HG03565 (cell line): ENCODE measurements around the gene OSGIN1.

Experiments
- ATAC-seq: cut with Tn5 transposase; IDR thresholded peaks from one replicate; pipeline ENCODE4 v1.9.1; 2021; ENCODE audit warnings: mild to moderate bottlenecking, moderate library complexity; ENCODE audit not compliant: unreplicated experiment

The OSGIN1 gene, protein sequence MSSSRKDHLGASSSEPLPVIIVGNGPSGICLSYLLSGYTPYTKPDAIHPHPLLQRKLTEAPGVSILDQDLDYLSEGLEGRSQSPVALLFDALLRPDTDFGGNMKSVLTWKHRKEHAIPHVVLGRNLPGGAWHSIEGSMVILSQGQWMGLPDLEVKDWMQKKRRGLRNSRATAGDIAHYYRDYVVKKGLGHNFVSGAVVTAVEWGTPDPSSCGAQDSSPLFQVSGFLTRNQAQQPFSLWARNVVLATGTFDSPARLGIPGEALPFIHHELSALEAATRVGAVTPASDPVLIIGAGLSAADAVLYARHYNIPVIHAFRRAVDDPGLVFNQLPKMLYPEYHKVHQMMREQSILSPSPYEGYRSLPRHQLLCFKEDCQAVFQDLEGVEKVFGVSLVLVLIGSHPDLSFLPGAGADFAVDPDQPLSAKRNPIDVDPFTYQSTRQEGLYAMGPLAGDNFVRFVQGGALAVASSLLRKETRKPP

DNA sequence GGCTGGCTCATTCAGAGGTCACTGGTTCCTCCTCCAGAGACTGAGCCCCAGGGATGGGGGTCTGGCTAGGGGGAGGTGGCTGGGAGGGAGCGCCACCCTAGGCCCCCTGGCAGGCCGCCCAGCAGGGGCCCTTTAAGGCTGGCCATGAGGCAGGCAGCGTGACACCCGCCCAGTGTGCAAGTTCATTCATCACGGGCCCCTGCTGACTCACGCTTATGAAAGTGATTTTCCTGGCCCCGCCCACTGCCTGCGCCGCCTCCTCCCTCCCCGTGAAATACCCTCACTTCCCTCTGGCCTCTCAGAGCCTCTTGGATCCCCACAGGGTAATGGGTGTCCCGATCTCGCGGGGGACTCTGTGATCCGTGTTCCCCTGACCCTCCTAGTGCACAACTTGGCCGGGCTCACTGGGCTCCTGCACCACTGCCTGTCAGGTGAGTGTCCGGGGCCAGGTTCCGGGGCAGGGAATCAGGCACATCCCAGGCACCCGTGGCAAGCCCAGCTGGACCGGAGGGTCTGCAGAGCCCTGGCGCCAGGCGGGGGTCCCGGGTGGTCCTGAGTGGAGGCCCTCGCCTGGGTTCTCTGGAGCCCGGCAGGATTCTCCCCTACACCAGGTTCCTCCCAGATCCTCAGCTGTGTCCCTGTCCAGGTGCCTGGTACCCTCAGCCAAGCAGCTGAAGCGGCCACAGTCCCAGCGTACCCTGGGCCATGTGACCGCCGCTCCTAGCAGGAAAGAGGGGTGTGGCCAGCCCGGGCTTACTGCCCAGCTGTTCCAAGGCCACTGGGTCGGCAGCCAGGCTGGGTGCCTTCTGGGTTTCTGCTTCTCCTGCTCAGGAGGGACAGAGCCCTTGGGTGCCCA, at the start of gene OSGIN1:
Gene OSGIN1 (plus strand): TSS at position 301 of the 856 bp plus-strand sequence. CDS start 4,432 bp downstream, outside the sequence.
- ATAC-seq = peak; percentile 53

DNA sequence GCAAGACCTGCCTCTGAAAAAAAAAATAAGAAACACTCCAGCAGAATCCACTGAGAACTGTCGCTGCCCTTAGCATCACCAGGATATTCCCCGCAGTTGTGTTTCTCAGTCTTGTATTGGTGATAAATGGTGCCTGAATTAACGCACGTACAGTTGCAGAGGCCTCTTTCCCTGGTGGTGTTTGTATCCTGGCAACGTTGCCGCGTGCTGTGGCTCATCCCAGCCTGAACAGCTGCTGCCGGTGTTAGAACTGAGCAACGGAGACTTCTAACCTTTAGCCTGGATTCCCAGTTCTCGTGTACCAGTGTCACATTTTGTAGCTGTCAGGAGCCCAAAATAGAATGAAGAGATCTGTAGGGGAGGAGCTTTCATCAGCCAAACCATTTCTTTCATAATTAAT, 49.3 kb upstream of the OSGIN1 start:
- no peak for ATAC-seq

DNA sequence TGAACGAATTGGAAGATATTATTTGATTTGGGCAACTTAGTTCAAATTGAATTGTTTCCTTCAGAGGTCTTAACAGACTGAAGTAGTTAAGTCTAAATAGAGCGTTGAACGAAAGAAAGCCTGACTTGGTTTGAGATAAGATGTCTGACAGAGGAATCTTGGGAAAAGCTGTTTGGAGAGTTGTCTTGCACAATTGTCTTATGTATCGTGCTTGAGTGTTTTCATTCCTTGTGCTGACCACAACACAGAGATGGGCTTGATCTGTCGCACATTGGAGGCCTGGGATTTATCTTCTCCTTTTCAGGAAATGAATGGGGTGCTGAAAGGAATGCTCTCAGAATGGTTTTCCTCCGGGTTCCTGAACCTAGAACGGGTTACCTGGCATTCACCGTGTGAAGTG, 46.4 kb upstream of the OSGIN1 start:
- no peak for ATAC-seq

DNA sequence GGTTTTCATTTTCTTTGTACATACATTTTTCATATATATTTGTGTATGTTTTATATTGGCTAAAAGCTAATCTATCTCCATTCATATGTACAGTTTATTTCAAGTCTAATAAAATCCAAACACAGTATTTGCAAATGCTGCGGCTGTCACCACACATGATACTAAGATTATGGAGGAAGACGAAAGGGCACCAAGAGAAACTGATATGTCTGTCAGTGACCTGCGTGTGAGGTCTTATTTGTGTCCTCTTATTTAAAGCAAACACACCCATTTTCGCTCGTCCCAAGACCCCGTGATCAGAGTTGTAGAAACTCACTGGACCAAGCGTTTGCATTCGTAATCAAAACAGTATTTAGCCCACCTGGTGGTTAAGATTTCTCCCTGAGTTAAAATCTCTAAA, 45.9 kb upstream of the OSGIN1 start:
- no peak for ATAC-seq

DNA sequence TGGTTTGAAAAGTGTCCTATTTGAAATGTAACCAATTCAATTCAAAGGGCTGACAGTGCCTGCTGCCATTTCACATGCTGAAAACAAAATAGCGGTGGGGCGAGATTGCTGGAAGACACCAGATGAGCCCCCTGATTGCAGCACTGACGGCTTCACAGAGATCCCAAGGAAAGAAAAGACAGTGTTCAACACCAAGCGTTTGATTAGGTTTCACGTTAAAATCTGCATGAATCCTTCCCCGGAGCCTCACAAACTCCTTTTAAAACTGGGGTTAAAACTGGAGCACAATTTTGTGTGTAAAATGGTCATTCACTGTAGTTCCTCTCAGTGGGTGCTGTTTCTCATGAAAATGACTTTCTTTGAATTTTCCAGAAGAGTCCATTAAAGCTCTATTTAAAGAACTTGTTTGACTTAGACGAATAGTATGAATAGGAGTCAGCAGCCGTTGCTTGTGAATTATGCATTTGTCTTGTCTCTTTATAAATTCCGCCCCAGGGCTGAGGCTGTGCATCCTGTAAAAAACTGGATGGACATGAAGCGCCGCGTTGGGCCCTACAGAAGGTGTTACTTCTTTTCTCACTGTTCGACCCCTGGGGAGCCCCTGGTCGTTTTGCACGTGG, 45.3 kb upstream of the OSGIN1 start:
- ATAC-seq = no peak

DNA sequence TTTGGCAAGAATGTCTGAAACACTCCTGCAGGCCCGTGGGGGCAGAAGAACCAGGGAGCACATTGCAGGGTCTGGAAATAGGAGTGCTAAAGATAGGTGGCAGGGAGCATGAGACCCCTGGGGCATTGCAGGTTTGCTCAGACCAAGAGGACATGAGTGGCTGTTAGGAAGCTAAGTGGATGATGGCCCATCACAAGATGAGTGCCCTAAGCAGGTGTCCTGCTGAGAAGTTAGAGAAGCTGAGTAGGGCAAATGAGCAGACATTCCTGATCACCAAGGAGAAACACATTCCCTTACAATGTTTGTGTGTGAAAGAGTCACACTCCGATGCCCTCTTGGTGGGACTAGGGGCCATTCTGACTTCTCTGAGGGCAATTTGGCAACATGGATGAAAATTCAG, 44.2 kb upstream of the OSGIN1 start:
- ATAC-seq = no peak

DNA sequence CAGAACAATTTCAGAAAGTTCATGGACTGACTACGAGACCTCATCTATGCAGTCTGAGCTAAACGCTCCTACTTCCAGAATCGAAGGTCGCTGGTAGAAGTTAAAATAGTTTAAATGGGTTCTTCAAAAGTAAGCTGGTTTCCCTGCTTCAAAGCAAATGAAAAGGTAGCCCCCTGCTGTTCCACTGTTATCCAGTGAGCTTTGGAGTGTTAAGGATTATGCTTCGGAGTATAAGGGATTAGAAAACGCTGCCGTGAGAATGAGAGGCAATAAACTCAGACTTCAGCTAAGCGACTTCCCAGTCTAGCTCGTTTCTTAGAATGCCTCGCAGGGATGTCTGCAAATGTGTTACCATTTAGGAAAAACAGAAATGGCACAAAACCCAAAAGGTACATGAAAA, 41.8 kb upstream of the OSGIN1 start:
- no peak for ATAC-seq

DNA sequence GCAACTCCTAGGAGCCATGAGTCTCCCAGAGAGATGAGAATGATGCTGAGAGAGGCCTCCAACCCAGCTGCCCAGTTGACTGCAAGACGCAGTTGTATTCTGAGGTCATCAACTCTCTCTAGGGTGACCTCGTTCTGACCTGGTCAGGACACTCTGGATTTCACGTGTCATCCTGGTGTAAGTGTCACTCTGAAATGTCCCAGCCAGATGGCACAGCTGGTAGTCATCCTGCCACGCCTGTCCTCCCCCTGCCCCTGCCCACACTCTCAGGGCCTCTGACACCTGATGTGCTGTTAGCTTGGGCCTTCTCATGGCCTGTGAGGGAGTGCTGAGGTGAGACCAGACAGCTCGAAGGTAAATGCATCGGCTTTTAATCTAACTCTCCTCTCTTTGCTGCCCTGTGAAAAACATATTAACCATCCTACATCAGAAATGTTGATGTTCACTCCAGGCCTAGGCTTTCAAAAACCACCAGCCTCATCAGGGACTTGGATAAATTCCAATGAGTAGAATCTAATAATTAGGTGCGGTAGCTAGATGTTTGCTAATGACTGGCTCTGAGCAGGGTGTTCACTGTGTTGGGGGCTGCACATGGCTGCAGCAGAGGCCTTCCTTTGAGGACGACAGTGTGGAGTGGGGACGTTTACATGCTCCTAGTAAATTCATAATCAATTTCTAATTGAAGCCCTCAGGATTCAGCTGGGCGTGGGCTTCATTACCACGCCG, 40.4 kb upstream of the OSGIN1 start:
- no peak for ATAC-seq

DNA sequence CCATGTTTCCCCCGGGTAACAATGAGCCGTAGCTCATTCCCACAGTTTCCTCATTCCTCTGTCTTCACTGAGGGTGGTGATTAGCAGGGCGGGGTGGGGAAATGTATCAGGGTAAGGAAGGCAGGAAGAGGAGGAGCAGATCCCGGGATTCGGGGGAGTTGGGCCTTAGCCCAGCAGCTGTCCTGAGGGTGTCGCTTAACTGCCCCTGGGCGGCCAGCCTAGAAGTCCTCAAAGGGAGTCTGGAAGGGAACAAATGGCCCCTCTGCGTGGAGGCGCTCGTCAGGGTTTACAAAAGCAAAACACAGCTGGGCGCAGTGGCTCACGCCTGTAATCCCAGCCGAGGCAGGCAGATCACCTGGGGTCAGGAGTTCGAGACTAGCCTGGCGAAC, 39.8 kb upstream of the OSGIN1 start:
- ATAC-seq = no peak

DNA sequence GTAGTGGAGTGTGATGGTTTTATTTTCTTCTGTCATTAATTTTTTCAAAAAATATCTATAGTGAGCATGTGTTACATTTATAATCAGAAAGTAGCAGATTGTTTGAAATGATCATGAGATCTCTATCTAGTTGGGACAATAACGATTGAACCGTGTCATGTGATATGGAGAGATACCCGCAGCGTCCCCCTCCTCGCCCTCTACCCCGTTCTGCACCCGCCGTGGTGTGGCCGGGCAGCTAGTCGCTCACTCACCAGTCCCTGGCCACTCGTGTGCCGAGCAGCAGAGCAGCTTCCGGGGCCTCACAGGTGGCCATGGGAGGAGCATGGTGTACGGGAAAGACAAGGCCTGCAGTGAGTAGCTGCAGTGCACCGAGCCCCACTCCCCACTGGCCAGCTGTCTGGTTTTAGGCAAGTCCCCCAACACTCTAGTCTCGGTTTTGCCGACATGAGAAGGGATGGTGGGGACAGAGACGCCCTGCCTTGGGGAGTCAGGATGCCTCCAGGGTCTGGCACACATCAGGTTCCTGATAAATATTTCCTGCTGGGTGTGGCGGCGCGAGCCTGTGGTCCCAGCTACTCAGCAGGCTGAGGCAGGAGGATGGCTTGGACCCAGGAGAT, 38.8 kb upstream of the OSGIN1 start:
- no peak for ATAC-seq

DNA sequence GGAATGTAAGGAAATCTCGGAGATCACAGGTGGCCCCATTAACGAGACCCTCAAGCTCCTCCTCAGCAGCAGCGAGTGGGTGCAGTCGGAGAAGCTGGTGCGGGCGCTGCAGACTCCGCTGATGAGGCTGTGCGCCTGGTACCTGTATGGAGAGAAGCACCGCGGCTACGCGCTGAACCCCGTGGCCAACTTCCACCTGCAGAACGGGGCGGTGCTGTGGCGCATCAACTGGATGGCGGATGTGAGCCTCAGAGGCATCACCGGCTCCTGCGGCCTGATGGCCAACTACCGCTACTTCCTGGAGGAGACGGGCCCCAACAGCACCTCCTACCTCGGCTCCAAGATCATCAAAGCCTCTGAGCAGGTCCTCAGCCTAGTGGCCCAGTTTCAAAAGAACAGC, 38.0 kb upstream of the OSGIN1 start:
- ATAC-seq = no peak

DNA sequence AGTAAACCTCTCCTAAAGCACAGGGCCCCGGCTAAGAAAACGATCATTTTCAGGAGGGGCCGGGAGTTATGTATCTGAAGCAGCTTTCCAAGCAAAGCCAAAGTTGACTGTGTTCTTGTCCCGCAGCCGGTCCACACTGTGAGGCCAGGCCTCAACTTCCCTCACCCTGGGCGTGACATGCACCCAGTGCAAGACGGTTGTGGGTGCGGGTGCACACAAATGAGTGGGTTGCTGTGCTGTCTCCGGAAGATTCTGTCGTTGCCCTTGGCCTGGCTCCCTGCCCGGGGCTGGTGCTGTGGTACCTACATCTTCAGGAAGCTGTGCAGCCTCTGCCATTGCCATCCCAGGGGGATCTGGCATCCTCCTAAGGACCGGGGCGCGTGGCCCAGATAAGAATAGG, 37.5 kb upstream of the OSGIN1 start:
- ATAC-seq = no peak

DNA sequence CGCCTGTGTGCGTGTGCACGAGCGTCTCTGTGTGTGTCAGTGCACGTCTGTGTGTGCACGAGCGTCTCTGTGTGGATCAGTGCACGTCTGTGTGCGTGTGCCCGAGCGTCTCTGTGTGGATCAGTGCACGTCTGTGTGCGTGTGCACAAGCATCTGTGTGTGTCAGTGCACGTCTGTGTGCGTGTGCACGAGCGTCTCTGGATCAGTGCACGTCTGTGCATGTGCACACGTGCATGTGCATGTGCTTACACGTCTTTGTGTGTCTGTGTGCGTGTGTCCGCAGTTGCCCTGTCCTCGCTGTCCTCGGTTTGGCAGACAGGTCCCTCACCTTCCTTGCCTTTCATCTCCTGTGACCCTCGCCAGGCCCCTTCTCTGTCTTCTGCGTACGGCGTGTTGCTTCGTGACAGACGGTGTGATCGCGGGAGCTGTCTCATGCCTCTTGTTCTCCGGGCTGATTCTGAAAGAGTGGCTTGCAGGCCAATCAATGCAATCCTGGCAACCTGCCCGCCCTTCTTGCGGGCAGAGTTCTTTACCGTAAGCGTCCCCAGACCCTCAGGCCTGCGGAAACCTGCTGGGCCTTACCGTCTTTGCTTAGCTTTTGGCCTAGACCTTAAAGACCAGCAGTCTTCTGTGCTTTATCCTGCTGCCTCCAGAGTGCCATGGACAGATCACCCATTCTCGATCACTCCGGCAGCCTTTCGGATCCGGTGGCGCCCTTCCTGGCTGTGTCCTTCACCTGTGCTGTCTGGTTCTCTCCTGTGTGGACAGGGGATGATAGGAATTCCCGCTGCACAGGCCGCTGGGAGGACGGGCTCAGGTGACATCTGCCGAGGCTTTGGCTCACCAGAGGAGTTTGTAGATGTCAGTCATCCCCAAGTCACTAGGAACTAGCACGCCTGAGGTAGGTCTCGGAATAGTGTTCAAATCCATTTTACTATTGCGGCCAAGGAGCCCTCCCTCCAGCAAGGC, 35.6 kb upstream of the OSGIN1 start:
- no peak for ATAC-seq

DNA sequence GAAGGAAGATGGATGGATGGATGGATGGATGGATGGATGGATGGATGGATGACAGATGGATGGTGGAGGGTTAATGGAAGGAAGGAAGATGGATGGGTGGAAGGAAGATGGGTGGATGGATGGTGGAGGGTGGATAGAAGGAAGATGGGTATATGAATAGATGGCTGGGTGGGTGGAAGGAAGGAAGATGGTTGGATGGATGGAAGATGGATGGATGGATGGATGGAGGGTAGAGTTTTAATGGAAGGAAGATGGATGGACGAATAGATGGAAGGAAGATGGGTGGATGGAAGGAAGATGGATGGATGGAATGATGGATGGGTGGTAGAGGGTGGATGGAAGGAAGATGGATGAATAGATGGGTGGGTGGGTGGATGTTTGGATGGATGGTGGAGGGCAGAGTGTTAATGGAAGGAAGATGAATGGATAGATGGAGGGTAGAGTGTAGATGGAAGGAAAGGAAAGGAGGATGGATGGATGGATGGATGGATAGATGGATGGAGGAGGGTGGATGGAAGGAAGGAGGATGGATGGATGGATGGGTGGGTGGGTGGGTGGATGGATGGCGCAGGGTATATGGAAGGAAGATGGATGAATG, 32.0 kb upstream of the OSGIN1 start:
- no peak for ATAC-seq

DNA sequence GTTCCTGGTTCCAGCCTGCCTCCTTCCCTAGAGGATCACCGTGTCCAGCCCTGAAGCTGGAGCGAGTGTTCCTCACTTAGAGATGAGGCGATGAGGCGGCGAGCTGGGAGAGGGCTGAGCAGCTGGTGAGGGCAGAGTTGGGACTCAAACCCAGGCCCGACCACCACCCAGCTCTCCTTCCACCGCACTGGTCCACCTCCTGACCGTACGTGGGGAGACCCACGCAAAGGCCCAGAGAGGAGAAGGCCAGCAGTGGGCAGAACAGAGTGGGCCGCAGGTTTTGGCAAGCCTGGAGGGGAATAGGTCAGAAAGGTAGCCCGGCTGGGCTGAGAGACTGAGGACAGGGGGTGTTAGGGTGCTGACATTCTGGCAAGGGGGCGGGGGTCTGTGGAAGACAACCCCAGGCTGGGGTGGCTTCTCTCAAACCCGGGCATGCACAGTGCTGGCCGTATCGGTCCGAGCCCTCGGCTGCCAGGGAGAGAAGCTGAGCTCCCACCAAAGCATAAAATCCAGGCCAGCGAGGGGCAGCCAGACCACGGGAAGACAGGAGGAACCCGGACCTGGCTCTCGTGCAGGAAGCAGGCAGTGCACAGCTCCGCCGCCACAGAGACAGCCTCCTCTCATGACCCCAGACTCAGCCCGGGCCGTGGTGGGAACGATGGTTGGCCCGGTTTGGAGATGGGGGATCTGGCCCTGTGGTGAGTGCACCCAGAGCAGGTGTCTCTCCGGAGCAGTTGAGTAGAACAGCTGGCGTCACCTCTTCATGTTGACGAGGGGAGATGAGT, 29.3 kb upstream of the OSGIN1 start:
- no peak for ATAC-seq

DNA sequence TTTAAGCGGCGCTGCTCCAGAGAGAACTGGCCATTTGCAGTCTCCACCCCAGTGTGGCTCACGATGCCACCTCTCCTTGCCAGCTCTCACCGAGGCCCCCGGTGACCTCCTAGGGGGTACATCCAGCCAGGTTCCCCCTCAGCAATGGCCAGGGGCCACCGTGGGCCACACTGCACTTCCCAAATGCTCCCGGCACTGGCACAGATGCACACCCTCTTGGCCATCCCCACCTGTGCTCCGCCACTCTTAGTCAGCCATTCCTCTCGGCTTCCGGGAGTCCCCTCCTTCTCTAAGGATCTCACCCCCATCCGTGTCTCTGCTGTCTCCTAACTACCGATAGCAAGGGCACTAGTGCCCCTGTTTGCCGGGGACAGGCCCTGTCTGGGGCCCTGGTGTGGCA, 28.4 kb upstream of the OSGIN1 start:
- ATAC-seq = no peak

DNA sequence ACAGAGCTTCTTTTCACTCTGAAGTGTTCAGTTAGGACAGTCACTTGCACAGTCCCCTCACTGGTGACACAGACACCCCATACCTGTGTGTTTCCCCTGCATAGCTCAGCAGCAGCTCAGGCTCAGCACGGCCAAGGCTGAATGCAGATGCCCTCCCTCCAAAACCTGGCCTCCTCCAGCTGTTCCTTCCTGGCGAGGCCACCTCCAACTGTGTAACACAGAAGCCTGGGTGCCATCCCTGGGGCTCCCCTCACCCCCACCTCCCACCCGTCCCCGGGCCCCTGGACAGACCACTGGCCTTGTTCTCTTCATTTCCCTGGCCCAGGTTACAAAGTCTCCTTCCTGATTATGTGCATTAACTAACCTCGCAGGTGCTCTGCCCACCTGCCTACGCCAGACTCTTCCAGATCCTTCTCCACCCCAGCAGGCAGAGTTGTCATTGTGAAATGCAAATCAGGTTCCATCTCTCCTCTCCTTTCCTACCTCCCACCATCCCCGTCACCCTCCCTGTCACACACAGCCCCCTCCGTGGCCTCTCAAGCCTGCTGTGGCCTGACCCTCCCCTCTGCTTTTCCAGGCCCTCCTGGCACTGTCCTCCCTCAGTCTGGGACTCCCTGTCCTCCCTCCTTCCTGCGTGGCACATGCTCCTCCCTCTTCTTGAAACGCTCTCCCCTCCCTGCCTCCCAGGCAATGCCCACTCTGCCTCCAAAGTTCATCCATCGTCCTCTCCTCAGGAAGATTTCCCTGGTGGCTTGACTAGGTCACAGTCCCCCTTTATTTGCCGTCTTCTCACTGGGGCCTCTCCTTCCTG, 27.7 kb upstream of the OSGIN1 start:
- no peak for ATAC-seq
